Lower leg skin (tissue), 3 donors: Measurements from ENCODE around the gene PDE1A.

Source experiments
- CTCF ChIP-seq, 3 donors: fragments of 450-650 bp; IDR thresholded peaks; one replicate each; pipeline ENCODE4 v1.5.1; 2016; ENCODE audit warnings: antibody characterized with exemption in 3 of 3, mild to moderate bottlenecking in 3 of 3, moderate library complexity in 2 of 3
- POLR2A ChIP-seq, 2 donors: fragments of 450-650 bp; IDR thresholded peaks; one replicate each; pipeline ENCODE4 v1.6.1; 2016 to 2017; ENCODE audit warnings: antibody characterized with exemption in 2 of 2, mild to moderate bottlenecking in 1 of 2, moderate library complexity in 1 of 2

- TF ChIP-seq CTCF (IDR thresholded peaks at IDR 0.05) = no peak
- no peak for TF ChIP-seq POLR2A (IDR thresholded peaks at IDR 0.05)
These were observed 167.1 kb downstream of the PDE1A start for GRCh38 chr2:182259629-182260150.
